HCT116 (cell line): ENCODE data around the gene ITPK1.

Source experiments
- CTCF ChIP-seq, 3 experiments: fragments of 200-600 bp in 1 of 3; sonication (generic) in 1 of 3; IDR thresholded peaks in 2 of 3; conservative IDR thresholded peaks in 1 of 3; 2 replicates each; pipeline ENCODE4 v1.5.1; 2012 to 2017; ENCODE audit warnings: low read depth in 2 of 3, low read length in 2 of 3, antibody characterized with exemption in 1 of 3, borderline replicate concordance in 1 of 3, control low read depth in 1 of 3, mild to moderate bottlenecking in 1 of 3, mixed read lengths in 1 of 3, mixed run types in 1 of 3, moderate library complexity in 1 of 3; ENCODE audit not compliant: insufficient read depth in 1 of 3
- POLR2AphosphoS5 ChIP-seq: IDR thresholded peaks from 2 replicates; pipeline ENCODE4 v1.6.1; 2011; ENCODE audit warnings: mild to moderate bottlenecking, low read depth, low read length, moderate library complexity
- RAD21 ChIP-seq: IDR thresholded peaks from 2 replicates; pipeline ENCODE4 v1.6.1; 2012; ENCODE audit warnings: low read depth, mild to moderate bottlenecking
- SIN3A ChIP-seq: IDR thresholded peaks from 2 replicates; pipeline ENCODE4 v1.6.1; 2012; ENCODE audit warnings: low read depth
- ZBTB33 ChIP-seq: IDR thresholded peaks from 2 replicates; pipeline ENCODE4 v1.6.1; 2011; ENCODE audit warnings: mild to moderate bottlenecking, low read length, moderate library complexity; ENCODE audit not compliant: insufficient replicate concordance; ENCODE audit errors: extremely low read depth

GRCh38 chr14:93075891-93076290, 39.8 kb downstream of the ITPK1 start:
- TF ChIP-seq CTCF (IDR thresholded peaks at IDR 0.05 in 2 of 3, conservative IDR thresholded peaks at IDR 0.05 in 1 of 3; ENCODE audit: borderline replicate concordance in 1 of 3, insufficient read depth in 1 of 3, low read depth in 2 of 3, low read length in 2 of 3) (no peak), RAD21 (no peak), ZBTB33 (no peak), SIN3A (no peak), POLR2AphosphoS5 (no peak)
